ENCODE measurements around the gene TTLL7. TPM values are rescaled to one million over a fixed set of nuclear protein-coding genes. Genes with fewer than 3 reads are reported as not detected.
"Not testable (repeated sequence)": the region's sequence is repeated elsewhere in the genome, so short reads cannot be mapped to it uniquely, and the experiment has no call there.

The TTLL7 gene
- total RNA-seq, 2 experiments from 2014 or later, result not detected

DNA sequence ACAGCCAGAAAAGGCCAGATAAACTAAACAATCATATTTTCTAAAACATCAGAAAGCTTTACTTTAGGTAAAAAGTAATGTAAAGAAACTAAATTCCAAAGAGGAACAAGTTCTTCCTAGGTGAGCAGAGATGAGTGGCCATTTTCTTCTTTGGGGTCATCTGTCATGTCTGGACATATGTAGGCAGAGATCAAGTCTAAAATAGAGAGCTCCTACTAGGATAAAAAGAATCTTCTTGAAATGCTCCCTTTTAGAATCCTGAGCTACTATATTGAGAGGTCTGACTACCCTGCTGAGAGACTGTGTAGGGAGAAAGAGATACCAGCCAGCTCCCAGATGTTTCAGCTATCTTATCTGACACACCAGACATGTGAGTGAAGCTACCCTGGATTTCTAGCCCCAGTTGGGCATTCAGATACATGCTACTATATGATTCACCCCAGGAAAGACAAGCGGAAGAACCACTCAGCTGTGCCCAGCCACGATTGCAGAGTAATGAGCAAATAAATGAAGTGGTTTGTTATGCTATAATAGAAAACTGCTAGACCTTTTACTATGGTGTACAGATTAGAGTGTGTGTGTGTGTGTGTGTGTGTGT, 80.1 kb downstream of the TTLL7 start:
- H3K4me3 ChIP-seq (ENCODE audit: low read length), result no peak overlapping the region
- H3K9me3 ChIP-seq (ENCODE audit: control insufficient read depth in 1 of 2, insufficient read depth in 1 of 2, low read length in 2 of 2), result no peaks in the 10 kb centered on the region
- no peaks in the 10 kb centered on the region for H3K4me1 Mint-ChIP-seq (ENCODE audit: low read depth)
- no peaks in the 10 kb centered on the region for H3K4me1 ChIP-seq (ENCODE audit: insufficient read depth, low read length)
- ATAC-seq (ENCODE audit: poor library complexity) (no peak), DNase-seq (no peak)
- H3K36me3 ChIP-seq (ENCODE audit: insufficient read depth, low read length), result no peaks in the 10 kb centered on the region
- H3K27me3 ChIP-seq (ENCODE audit: control insufficient read depth in 1 of 2, insufficient read depth in 2 of 2, low read length in 2 of 2), result peaks cover 0 to 10% of the 10 kb centered on the region in 2 experiments
- H3K27ac Mint-ChIP-seq, result no peak overlapping the region
- H3K4me3 Mint-ChIP-seq, result no peak overlapping the region
- ChIA-PET CTCF (interaction anchor here (0.8 to 1.2 kb wide), 3 partner anchors 13 to 864 kb away, joined by 3 read pairs; no protein-coding TSS in a partner anchor), POLR2A (no interaction called here)
- H3K9me3 Mint-ChIP-seq, result no peaks in the 10 kb centered on the region
- H3K27me3 Mint-ChIP-seq, result peaks cover 18% of the 10 kb centered on the region
- no peaks in the 10 kb centered on the region for H3K36me3 Mint-ChIP-seq (ENCODE audit: low read depth)
- intact Hi-C loops (cut with DNase I, micrococcal nuclease), result no loop called here
- TF ChIP-seq, protein P1, sequence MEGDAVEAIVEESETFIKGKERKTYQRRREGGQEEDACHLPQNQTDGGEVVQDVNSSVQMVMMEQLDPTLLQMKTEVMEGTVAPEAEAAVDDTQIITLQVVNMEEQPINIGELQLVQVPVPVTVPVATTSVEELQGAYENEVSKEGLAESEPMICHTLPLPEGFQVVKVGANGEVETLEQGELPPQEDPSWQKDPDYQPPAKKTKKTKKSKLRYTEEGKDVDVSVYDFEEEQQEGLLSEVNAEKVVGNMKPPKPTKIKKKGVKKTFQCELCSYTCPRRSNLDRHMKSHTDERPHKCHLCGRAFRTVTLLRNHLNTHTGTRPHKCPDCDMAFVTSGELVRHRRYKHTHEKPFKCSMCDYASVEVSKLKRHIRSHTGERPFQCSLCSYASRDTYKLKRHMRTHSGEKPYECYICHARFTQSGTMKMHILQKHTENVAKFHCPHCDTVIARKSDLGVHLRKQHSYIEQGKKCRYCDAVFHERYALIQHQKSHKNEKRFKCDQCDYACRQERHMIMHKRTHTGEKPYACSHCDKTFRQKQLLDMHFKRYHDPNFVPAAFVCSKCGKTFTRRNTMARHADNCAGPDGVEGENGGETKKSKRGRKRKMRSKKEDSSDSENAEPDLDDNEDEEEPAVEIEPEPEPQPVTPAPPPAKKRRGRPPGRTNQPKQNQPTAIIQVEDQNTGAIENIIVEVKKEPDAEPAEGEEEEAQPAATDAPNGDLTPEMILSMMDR (IDR thresholded peaks at IDR 0.05), result no peak
- H3K27ac ChIP-seq (ENCODE audit: low read depth in 1 of 2, low read length in 2 of 2), result no peak overlapping the region

DNA sequence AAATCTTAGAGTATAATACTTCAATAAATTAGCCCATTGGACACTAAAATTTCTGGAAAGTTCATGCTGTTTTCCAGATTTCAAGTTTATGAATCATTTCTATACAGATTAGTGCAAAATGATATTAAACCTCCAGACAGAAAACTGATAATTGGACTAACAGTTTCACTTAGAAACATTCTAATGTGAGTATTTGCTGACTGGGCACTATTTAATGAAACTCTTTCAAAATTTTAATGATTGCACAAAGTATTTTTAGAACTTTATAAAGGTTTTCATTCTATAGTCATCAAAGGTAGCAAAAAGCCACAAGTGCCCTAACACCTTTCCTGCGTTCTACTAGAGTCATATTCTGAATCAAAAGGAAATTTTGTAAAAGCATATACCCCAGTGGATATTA, 81.0 kb downstream of the TTLL7 start:
- no peaks in the 10 kb centered on the region for H3K4me1 ChIP-seq (ENCODE audit: insufficient read depth, low read length)
- ATAC-seq (ENCODE audit: poor library complexity) (no peak), DNase-seq (no peak)
- ChIA-PET POLR2A (no interaction called here), CTCF (interaction anchor here (0.8 to 1.0 kb wide), 2 partner anchors 14 to 865 kb away, joined by 3 read pairs; no protein-coding TSS in a partner anchor)
- H3K9me3 ChIP-seq (ENCODE audit: control insufficient read depth in 1 of 2, insufficient read depth in 1 of 2, low read length in 2 of 2), result no peaks in the 10 kb centered on the region
- no peak overlapping the region for H3K27ac Mint-ChIP-seq
- no peaks in the 10 kb centered on the region for H3K36me3 ChIP-seq (ENCODE audit: insufficient read depth, low read length)
- no peaks in the 10 kb centered on the region for H3K4me1 Mint-ChIP-seq (ENCODE audit: low read depth)
- H3K27ac ChIP-seq (ENCODE audit: low read depth in 1 of 2, low read length in 2 of 2), result no peak overlapping the region
- TF ChIP-seq, protein P1 (IDR thresholded peaks at IDR 0.05), result no peak
- H3K4me3 ChIP-seq (ENCODE audit: low read length), result no peak overlapping the region
- H3K36me3 Mint-ChIP-seq (ENCODE audit: low read depth), result no peaks in the 10 kb centered on the region
- intact Hi-C loops (cut with DNase I, micrococcal nuclease), result no loop called here
- peaks cover 0 to 10% of the 10 kb centered on the region in 2 experiments for H3K27me3 ChIP-seq (ENCODE audit: control insufficient read depth in 1 of 2, insufficient read depth in 2 of 2, low read length in 2 of 2)
- no peak overlapping the region for H3K4me3 Mint-ChIP-seq
- peaks cover 22% of the 10 kb centered on the region for H3K27me3 Mint-ChIP-seq
- no peaks in the 10 kb centered on the region for H3K9me3 Mint-ChIP-seq

DNA sequence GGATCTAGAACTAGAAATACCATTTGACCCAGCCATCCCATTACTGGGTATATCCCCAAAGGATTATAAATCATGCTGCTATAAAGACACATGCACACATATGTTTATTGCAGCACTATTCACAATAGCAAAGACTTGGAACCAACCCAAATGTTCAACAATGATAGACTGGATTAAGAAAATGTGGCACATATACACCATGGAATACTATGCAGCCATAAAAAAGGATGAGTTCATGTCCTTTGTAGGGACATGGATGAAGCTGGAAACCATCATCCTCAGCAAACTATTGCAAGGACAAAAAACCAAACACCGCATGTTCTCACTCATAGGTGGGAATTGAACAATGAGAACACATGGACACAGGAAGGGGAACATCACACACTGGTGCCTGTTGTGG, 82.8 kb downstream of the TTLL7 start:
- ATAC-seq (ENCODE audit: poor library complexity); intact Hi-C loops (cut with DNase I, micrococcal nuclease); H3K27me3 ChIP-seq (ENCODE audit: control insufficient read depth in 1 of 2, insufficient read depth in 2 of 2, low read length in 2 of 2); DNase-seq; H3K4me1 ChIP-seq (ENCODE audit: insufficient read depth, low read length); H3K36me3 Mint-ChIP-seq (ENCODE audit: low read depth); H3K9me3 Mint-ChIP-seq; H3K4me3 ChIP-seq (ENCODE audit: low read length); POLR2A ChIA-PET; H3K4me3 Mint-ChIP-seq; H3K9me3 ChIP-seq (ENCODE audit: control insufficient read depth in 1 of 2, insufficient read depth in 1 of 2, low read length in 2 of 2); H3K27ac Mint-ChIP-seq; H3K27ac ChIP-seq (ENCODE audit: low read depth in 1 of 2, low read length in 2 of 2); H3K36me3 ChIP-seq (ENCODE audit: insufficient read depth, low read length); CTCF ChIA-PET; H3K4me1 Mint-ChIP-seq (ENCODE audit: low read depth): not testable (repeated sequence)
- peaks cover 29% of the 10 kb centered on the region for H3K27me3 Mint-ChIP-seq

DNA sequence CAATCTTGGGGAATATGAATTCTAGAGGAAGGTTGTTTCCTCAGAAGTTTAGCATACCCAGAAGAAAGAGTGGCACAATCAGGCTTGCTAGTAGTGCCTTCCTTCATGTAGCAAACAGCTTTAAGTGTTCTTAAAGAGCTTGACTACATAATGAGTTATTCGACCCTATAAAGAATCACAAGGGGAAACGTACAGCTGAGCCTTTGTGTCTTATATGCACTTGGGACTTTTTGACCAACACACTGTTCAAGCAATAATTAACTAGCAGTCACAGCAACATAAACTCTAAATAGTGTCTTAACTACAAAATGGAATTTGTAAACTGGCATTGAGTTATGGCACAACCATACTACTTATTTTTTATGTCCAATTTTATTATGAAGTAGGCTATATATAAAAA, 86.1 kb downstream of the TTLL7 start:
- Histone ChIP-seq H3K27ac (ENCODE audit: low read depth in 1 of 2, low read length in 2 of 2) (no peak overlapping the region), H3K4me3 (ENCODE audit: low read length) (no peak overlapping the region), H3K36me3 (ENCODE audit: insufficient read depth, low read length) (no peaks in the 10 kb centered on the region), H3K9me3 (ENCODE audit: control insufficient read depth in 1 of 2, insufficient read depth in 1 of 2, low read length in 2 of 2) (no peaks in the 10 kb centered on the region), H3K27me3 (ENCODE audit: control insufficient read depth in 1 of 2, insufficient read depth in 2 of 2, low read length in 2 of 2) (peaks cover 0 to 6% of the 10 kb centered on the region in 2 experiments), H3K4me1 (ENCODE audit: insufficient read depth, low read length) (no peaks in the 10 kb centered on the region)
- ATAC-seq (ENCODE audit: poor library complexity), result no peak
- no peak overlapping the region for H3K4me3 Mint-ChIP-seq
- intact Hi-C loops (cut with DNase I, micrococcal nuclease), result no loop called here
- ChIA-PET POLR2A (no interaction called here), CTCF (no interaction called here)
- no peak for DNase-seq
- H3K36me3 Mint-ChIP-seq (ENCODE audit: low read depth), result no peaks in the 10 kb centered on the region
- TF ChIP-seq, protein P1 (IDR thresholded peaks at IDR 0.05), result no peak
- H3K27me3 Mint-ChIP-seq, result peaks cover 44% of the 10 kb centered on the region
- H3K4me1 Mint-ChIP-seq (ENCODE audit: low read depth), result no peaks in the 10 kb centered on the region
- H3K9me3 Mint-ChIP-seq, result no peaks in the 10 kb centered on the region
- no peak overlapping the region for H3K27ac Mint-ChIP-seq

Measured in CD4-positive, alpha-beta T cell (primary cell).